MM.1S (cell line): Measurements from ENCODE around the gene EIF3L.

Experiments
- CTCF ChIP-seq: fragments of 300-600 bp; sonication (generic); IDR thresholded peaks from 2 replicates; pipeline ENCODE4 v1.5.1; 2016; ENCODE audit warnings: antibody characterized with exemption, low read length, mixed read lengths
- EZH2phosphoT487 ChIP-seq: fragments of 300-600 bp; sonication (generic); IDR thresholded peaks from 2 replicates; pipeline ENCODE4 v1.6.1; 2018; ENCODE audit warnings: antibody characterized with exemption, low read length

- TF ChIP-seq CTCF (no peak), EZH2phosphoT487 (no peak)
These were observed 30.1 kb upstream of the EIF3L start for GRCh38 chr22:37819105-37819433.
